NCI-H1436 treated with DMSO at 0.1 percent for 48 hours (cell line): ENCODE measurements around the gene COX8C.
"Not testable (repeated sequence)": the region's sequence is repeated elsewhere in the genome, so short reads cannot be mapped to it uniquely, and the experiment has no call there.

Source experiments
- DNase-seq: peaks from one replicate; lab custom pipeline; 2025; lab: John Stamatoyannopoulos, UW

COX8C gene

DNA sequence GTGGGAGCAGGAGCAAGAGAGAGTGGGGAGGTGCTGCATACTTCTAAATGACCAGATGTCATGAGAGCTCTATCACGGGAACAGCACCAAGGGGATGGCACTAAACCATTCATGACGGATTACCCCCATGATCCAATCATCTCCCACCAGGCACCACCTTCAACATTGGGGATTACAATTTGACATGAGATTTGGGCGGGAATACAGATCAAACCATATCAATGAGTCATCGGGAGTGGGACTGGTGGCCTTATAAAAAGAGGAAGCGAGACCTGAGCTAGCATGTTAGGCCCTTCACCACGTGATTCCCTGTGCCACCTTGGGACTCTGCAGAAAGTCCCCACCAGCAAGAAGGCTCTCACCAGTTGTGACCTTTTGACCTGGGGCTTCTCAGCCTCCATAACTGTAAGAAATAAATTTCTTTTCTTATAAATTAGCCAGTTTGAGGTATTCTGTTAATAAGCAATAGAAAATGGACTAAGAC, 28.7 kb downstream of the COX8C start:
- DNase-seq, result no peak

GRCh38 chr14:93379831-93380230, 32.8 kb downstream of the COX8C start:
- no peak for DNase-seq

- no peak for DNase-seq
Observed at GRCh38 chr14:93381644-93382043, 34.7 kb downstream of the COX8C start.

GRCh38 chr14:93384256-93384655, 37.3 kb downstream of the COX8C start:
- DNase-seq, result not testable (repeated sequence)

DNA sequence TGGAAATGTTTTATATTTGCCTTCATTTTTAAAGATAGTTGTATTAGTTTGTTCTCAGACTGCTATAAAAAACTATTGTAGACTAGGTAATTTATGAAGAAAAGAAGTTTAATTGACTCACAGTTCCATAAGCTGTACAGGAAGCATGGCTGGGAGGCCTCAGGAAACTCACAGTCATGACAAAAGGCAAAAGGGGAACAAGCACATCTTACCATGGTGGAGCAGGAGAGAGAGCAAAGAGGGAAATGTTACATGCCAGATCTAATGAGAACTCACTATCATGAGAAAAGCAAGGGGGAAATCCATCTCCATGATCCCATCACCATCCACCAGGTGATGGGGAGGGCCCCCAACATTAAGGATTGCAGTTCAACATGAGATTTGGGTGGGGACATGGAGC, 48.2 kb downstream of the COX8C start:
- no peak for DNase-seq

GRCh38 chr14:93396456-93396855, 49.5 kb downstream of the COX8C start:
- DNase-seq, result no peak
